Activated naive CD4-positive, alpha-beta T cell (primary cell): ENCODE data around the gene PDZD8.
"Not testable (repeated sequence)": the region's sequence is repeated elsewhere in the genome, so short reads cannot be mapped to it uniquely, and the experiment has no call there.

Experiments used
- DNase-seq, 4 experiments: peaks; one replicate each; lab custom pipeline; 2025; lab: John Stamatoyannopoulos, UW

The PDZD8 gene

GRCh38 chr10:117348236-117348635, 27.0 kb downstream of the PDZD8 start:
- no peak for DNase-seq

GRCh38 chr10:117346574-117346973, 28.7 kb downstream of the PDZD8 start:
- DNase-seq: no peak

- no peak for DNase-seq
Observed at GRCh38 chr10:117345143-117345542, 30.1 kb downstream of the PDZD8 start.

GRCh38 chr10:117342641-117343040, 32.6 kb downstream of the PDZD8 start:
- DNase-seq: no peak

- no peak for DNase-seq
Observed at GRCh38 chr10:117341061-117341460, 34.2 kb downstream of the PDZD8 start.

- no peak for DNase-seq
Observed at GRCh38 chr10:117339979-117340378, 35.3 kb downstream of the PDZD8 start.

GRCh38 chr10:117339578-117339977, 35.7 kb downstream of the PDZD8 start:
- no peak for DNase-seq

GRCh38 chr10:117334926-117335325, 40.3 kb downstream of the PDZD8 start:
- DNase-seq: no peak

GRCh38 chr10:117334066-117334465, 41.2 kb downstream of the PDZD8 start:
- no peak for DNase-seq

- DNase-seq: no peak
Observed at GRCh38 chr10:117327262-117327661, 48.0 kb downstream of the PDZD8 start.

- no peak for DNase-seq
Observed at GRCh38 chr10:117324367-117324766, 50.9 kb downstream of the PDZD8 start.

GRCh38 chr10:117322260-117322659, 53.0 kb downstream of the PDZD8 start:
- DNase-seq: no peak

GRCh38 chr10:117320050-117320665, 55.1 kb downstream of the PDZD8 start:
- DNase-seq: no peak

- no peak for DNase-seq
Observed at GRCh38 chr10:117318909-117319308, 56.3 kb downstream of the PDZD8 start.

- DNase-seq: no peak
Observed at GRCh38 chr10:117316701-117317100, 58.5 kb downstream of the PDZD8 start.

- no peak for DNase-seq
Observed at GRCh38 chr10:117313641-117314040, 61.6 kb downstream of the PDZD8 start.

- DNase-seq: no peak
Observed at GRCh38 chr10:117312430-117312829, 62.8 kb downstream of the PDZD8 start.

- DNase-seq: no peak
Observed at GRCh38 chr10:117311261-117311660, 64.0 kb downstream of the PDZD8 start.

- DNase-seq: no peak
Observed at GRCh38 chr10:117306674-117307073, 68.6 kb downstream of the PDZD8 start.

- not testable (repeated sequence) for DNase-seq
Observed at GRCh38 chr10:117303451-117303850, 71.8 kb downstream of the PDZD8 start.

GRCh38 chr10:117300671-117301070, 74.6 kb downstream of the PDZD8 start:
- no peak for DNase-seq

GRCh38 chr10:117299435-117299834, 75.8 kb downstream of the PDZD8 start:
- no peak for DNase-seq

- no peak for DNase-seq
Observed at GRCh38 chr10:117298219-117298618, 77.0 kb downstream of the PDZD8 start.

GRCh38 chr10:117294735-117295134, 80.5 kb downstream of the PDZD8 start:
- DNase-seq: no peak
